OCI-LY3 (cell line): ENCODE data around the gene LRP1B.

Experiments
- H2AFZ ChIP-seq: fragments of 200-600, 300-600 bp; shearing (Covaris generic); 2 replicates; pipeline ENCODE4 v1.6.0; 2014; ENCODE audit warnings: antibody characterized with exemption, low read depth, low read length
- H3K27ac ChIP-seq: fragments of 200-600, 300-600 bp; sonication (generic); 2 replicates; pipeline ENCODE4 v1.5.1; 2014; ENCODE audit warnings: mild to moderate bottlenecking, low read length, moderate library complexity, mixed read lengths
- H3K27me3 ChIP-seq: fragments of 200-600, 300-600 bp; sonication (generic); 2 replicates; pipeline ENCODE4 v1.6.1; 2014; ENCODE audit warnings: low read depth, low read length, mixed read lengths
- H3K36me3 ChIP-seq: fragments of 200-600, 300-600 bp; sonication (generic); replicated peaks from 2 replicates; pipeline ENCODE3; 2014; ENCODE audit warnings: low read depth, low read length, mixed read lengths
- H3K4me1 ChIP-seq: fragments of 300-600, 200-600 bp; sonication (generic); 2 replicates; pipeline ENCODE4 v1.6.1; 2014; ENCODE audit warnings: low read length, mixed read lengths
- H3K4me2 ChIP-seq: fragments of 200-600, 300-600 bp; sonication (generic); 2 replicates; pipeline ENCODE4 v1.6.1; 2014; ENCODE audit warnings: low read length, mixed read lengths
- H3K4me3 ChIP-seq: fragments of 300-600, 200-600 bp; sonication (generic); 2 replicates; pipeline ENCODE4 v1.5.1; 2014; ENCODE audit warnings: antibody characterized with exemption, mild to moderate bottlenecking, low read length, moderate library complexity
- H3K79me2 ChIP-seq: fragments of 300-600, 200-600 bp; shearing (Covaris generic); 2 replicates; pipeline ENCODE4 v1.6.1; 2014; ENCODE audit warnings: mild to moderate bottlenecking, low read length, mixed read lengths
- H3K9ac ChIP-seq: fragments of 300-600, 200-600 bp; shearing (Covaris generic); 2 replicates; pipeline ENCODE4 v1.6.0; 2014; ENCODE audit warnings: mild to moderate bottlenecking, low read length, moderate library complexity
- H3K9me3 ChIP-seq: fragments of 200-600, 300-600 bp; shearing (Covaris generic); 2 replicates; pipeline ENCODE4 v1.6.1; 2014; ENCODE audit warnings: low read length, mixed read lengths; ENCODE audit not compliant: insufficient read depth
- H4K20me1 ChIP-seq: fragments of 200-600, 300-600 bp; sonication (generic); 2 replicates; pipeline ENCODE4 v1.6.1; 2016; ENCODE audit warnings: low read length, mixed read lengths; ENCODE audit not compliant: insufficient read depth
- EZH2phosphoT487 ChIP-seq: fragments of 200-600 bp; shearing (Covaris generic); IDR thresholded peaks from 2 replicates; pipeline ENCODE4 v1.6.1; 2018; ENCODE audit warnings: antibody characterized with exemption, mixed run types, low read depth
- TF ChIP-seq, protein P1 (sequence below): fragments of 200-600, 300-600 bp; sonication (generic); IDR thresholded peaks from 2 replicates; pipeline ENCODE4 v1.5.1; 2014; ENCODE audit warnings: antibody characterized with exemption, low read length, low read depth

Gene LRP1B

DNA sequence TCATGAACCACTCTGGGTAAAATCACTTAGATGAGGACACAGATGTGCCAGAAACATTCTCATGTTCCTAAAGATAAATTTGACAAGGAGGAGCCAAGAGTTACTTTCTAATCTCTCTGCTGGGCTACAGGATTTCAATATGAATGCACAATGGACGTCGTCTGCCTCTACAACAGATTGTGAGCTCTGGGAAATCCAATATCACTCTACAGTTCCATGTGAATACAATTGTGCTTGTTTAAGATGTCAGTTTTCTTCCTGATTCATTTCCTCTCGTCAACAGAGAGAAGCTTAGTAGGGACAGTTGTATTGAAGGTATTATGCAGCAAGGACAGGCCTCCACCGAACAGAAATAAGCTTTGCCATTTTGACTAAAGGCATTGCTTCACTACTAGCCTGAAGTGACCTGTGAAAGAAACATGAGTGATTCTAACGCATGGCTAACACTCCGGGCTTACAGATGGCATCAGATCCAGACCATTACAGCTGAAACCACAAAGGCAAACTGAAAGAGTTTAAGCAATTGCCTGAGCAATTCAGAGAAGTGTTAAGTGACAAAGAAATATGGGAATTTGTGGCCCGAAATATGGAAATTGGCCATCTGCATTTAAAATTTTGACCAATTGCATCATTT is 1591.5 kb downstream of the LRP1B start:
- Histone ChIP-seq H3K79me2 (no peaks in the 10 kb centered on the region), H3K27me3 (no peaks in the 10 kb centered on the region), H3K9me3 (no peaks in the 10 kb centered on the region), H3K4me1 (peaks cover 2% of the 10 kb centered on the region; the same call in 1 of the 2 replicates), H3K9ac (no peak overlapping the region), H3K27ac (no peak overlapping the region), H3K36me3 (no peaks in the 10 kb centered on the region), H3K4me2 (no peak overlapping the region), H2AFZ (no peak overlapping the region), H4K20me1 (no peaks in the 10 kb centered on the region), H3K4me3 (no peak overlapping the region)
- no peak for TF ChIP-seq EZH2phosphoT487
- TF ChIP-seq, protein P1, sequence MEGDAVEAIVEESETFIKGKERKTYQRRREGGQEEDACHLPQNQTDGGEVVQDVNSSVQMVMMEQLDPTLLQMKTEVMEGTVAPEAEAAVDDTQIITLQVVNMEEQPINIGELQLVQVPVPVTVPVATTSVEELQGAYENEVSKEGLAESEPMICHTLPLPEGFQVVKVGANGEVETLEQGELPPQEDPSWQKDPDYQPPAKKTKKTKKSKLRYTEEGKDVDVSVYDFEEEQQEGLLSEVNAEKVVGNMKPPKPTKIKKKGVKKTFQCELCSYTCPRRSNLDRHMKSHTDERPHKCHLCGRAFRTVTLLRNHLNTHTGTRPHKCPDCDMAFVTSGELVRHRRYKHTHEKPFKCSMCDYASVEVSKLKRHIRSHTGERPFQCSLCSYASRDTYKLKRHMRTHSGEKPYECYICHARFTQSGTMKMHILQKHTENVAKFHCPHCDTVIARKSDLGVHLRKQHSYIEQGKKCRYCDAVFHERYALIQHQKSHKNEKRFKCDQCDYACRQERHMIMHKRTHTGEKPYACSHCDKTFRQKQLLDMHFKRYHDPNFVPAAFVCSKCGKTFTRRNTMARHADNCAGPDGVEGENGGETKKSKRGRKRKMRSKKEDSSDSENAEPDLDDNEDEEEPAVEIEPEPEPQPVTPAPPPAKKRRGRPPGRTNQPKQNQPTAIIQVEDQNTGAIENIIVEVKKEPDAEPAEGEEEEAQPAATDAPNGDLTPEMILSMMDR = no peak

DNA sequence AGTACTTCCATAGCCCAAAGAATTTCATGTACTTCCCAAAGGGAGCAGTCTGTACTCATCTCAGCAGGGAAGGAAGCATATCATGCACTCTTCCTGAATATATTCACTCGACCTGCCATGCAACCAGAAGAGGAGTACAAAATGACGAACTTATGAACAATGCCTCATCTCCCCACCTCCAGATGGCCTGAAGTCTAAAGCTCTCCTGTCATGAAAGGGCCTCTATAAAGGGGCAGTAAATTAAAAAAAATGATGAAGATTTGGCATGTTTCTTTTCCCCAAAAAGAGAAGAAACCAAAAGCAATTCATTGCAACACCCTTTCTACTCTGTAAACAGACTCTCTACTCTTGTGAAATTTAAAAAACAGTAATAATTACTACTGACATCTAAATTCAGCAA is 1601.1 kb downstream of the LRP1B start:
- Histone ChIP-seq H3K9me3 (no peaks in the 10 kb centered on the region), H3K27ac (no peak overlapping the region), H3K36me3 (no peaks in the 10 kb centered on the region), H3K79me2 (no peaks in the 10 kb centered on the region), H4K20me1 (no peaks in the 10 kb centered on the region), H3K4me2 (peak overlapping the region; percentile 50), H3K9ac (no peak overlapping the region), H3K27me3 (no peaks in the 10 kb centered on the region), H3K4me1 (peaks cover 6% of the 10 kb centered on the region; the same call in 1 of the 2 replicates), H3K4me3 (no peak overlapping the region), H2AFZ (peak overlapping the region; percentile 30; the same call in 1 of the 2 replicates)
- TF ChIP-seq EZH2phosphoT487 = no peak
- TF ChIP-seq, protein P1 = no peak

DNA sequence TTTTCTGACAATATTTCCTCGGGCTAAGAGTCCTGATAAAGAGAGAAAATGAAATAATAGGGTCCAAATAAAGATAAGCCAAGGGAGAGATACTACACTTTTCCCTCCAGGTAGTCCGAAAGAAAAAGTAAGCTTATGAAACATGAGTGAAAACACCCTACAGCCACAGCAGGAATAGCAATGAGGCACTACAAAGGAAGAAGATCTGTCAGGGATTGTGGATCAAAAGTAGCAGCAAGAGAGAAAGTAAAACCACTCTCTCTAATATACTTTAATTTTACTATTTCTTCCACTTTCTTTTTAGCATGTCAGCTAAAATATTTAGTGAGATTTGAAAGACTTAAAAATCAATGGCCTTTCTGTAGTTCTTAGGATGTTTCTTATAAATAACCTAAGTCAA is 1601.8 kb downstream of the LRP1B start:
- no peaks in the 10 kb centered on the region for H3K27me3 ChIP-seq
- peaks cover 6% of the 10 kb centered on the region; the same call in 1 of the 2 replicates for H3K4me1 ChIP-seq
- H3K9me3 ChIP-seq = no peaks in the 10 kb centered on the region
- H3K36me3 ChIP-seq = no peaks in the 10 kb centered on the region
- H3K4me2 ChIP-seq = peak overlapping the region; percentile 50
- H3K79me2 ChIP-seq = no peaks in the 10 kb centered on the region
- H4K20me1 ChIP-seq = no peaks in the 10 kb centered on the region
- no peak overlapping the region for H3K9ac ChIP-seq
- TF ChIP-seq, protein P1 = no peak
- TF ChIP-seq EZH2phosphoT487 = no peak
- H2AFZ ChIP-seq = peak overlapping the region; percentile 67
- H3K27ac ChIP-seq = no peak overlapping the region
- H3K4me3 ChIP-seq = peak overlapping the region; percentile 29

DNA sequence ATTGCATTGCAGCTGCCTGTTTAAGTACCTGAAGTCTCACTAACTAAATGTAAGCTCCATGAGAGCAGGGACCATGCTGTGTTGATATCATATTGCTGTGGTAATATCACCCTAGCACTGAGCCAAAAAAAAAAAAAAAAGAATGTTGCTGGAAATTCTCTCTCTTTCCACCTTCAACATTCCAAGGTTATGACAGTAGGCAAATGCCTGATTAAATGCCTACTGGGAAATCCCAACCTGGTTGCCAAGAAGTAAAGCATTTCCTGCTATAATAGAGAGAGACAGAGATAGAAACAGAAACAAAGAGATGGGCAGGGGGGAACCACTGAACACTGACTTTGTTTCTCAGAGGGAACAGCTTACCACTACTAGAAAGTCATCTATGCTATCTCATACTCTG is 1604.2 kb downstream of the LRP1B start:
- Histone ChIP-seq H3K9ac (no peak overlapping the region), H4K20me1 (no peaks in the 10 kb centered on the region), H3K4me1 (peaks cover 6% of the 10 kb centered on the region; the same call in 1 of the 2 replicates), H2AFZ (no peak overlapping the region), H3K27me3 (no peaks in the 10 kb centered on the region), H3K36me3 (no peaks in the 10 kb centered on the region), H3K79me2 (no peaks in the 10 kb centered on the region), H3K9me3 (no peaks in the 10 kb centered on the region), H3K4me2 (no peak overlapping the region), H3K4me3 (no peak overlapping the region), H3K27ac (no peak overlapping the region)
- no peak for TF ChIP-seq EZH2phosphoT487
- TF ChIP-seq, protein P1 = no peak
